ENCODE measurements around the gene CASP9.
"Not testable (repeated sequence)": the region's sequence is repeated elsewhere in the genome, so short reads cannot be mapped to it uniquely, and the experiment has no call there.

CASP9 gene

GRCh38 chr1:15476927-15477326 is 47.1 kb downstream of the CASP9 start:
- Histone ChIP-seq H3K36me3 (ENCODE audit: insufficient read depth, low read length) (no peaks in the 10 kb centered on the region), H3K9me3 (ENCODE audit: low read length) (no peaks in the 10 kb centered on the region), H3K27me3 (ENCODE audit: control insufficient read depth in 1 of 2, insufficient read depth in 2 of 2, low read length in 2 of 2) (no peaks in the 10 kb centered on the region), H3K4me1 (ENCODE audit: insufficient read depth, low read length) (no peaks in the 10 kb centered on the region), H3K27ac (ENCODE audit: low read depth, low read length) (no peak overlapping the region), H3K4me3 (ENCODE audit: low read depth in 1 of 2, low read length in 2 of 2) (no peak overlapping the region), H3K9ac (ENCODE audit: low read length) (no peak overlapping the region)

GRCh38 chr1:15475752-15476314 is 48.2 kb downstream of the CASP9 start, which contains the start of gene CELA2B:
Gene CELA2B, plus strand, starts transcription at chr1:15476104. Its CDS starts 22 bp downstream, at chr1:15476126.
- Histone ChIP-seq H3K36me3 (ENCODE audit: insufficient read depth, low read length) (no peaks in the 10 kb centered on the region), H3K9ac (ENCODE audit: low read length) (no peak within 1 kb of the TSS), H3K27me3 (ENCODE audit: control insufficient read depth in 1 of 2, insufficient read depth in 2 of 2, low read length in 2 of 2) (no peaks in the 10 kb centered on the region), H3K4me3 (ENCODE audit: low read depth in 1 of 2, low read length in 2 of 2) (no peak within 1 kb of the TSS), H3K27ac (ENCODE audit: low read depth, low read length) (no peak within 1 kb of the TSS), H3K9me3 (ENCODE audit: low read length) (no peaks in the 10 kb centered on the region), H3K4me1 (ENCODE audit: insufficient read depth, low read length) (no peaks in the 10 kb centered on the region)

- H3K9me3 ChIP-seq (ENCODE audit: low read length) = no peaks in the 10 kb centered on the region
- H3K27ac ChIP-seq (ENCODE audit: low read depth, low read length) = no peak overlapping the region
Measured at GRCh38 chr1:15472587-15472986, 51.4 kb downstream of the CASP9 start.

GRCh38 chr1:15471723-15472122 is 52.3 kb downstream of the CASP9 start:
- not testable (repeated sequence) for H3K4me1 ChIP-seq (ENCODE audit: insufficient read depth, low read length); H3K27me3 ChIP-seq (ENCODE audit: control insufficient read depth in 1 of 2, insufficient read depth in 2 of 2, low read length in 2 of 2); H3K4me3 ChIP-seq (ENCODE audit: low read depth in 1 of 2, low read length in 2 of 2); H3K36me3 ChIP-seq (ENCODE audit: insufficient read depth, low read length); H3K9ac ChIP-seq (ENCODE audit: low read length); H3K27ac ChIP-seq (ENCODE audit: low read depth, low read length); H3K9me3 ChIP-seq (ENCODE audit: low read length)

More at GRCh38 chr1:15472587-15472986, 51.4 kb downstream of the CASP9 start:
- H3K4me1 ChIP-seq (ENCODE audit: insufficient read depth, low read length) = no peaks in the 10 kb centered on the region
- no peaks in the 10 kb centered on the region for H3K27me3 ChIP-seq (ENCODE audit: control insufficient read depth in 1 of 2, insufficient read depth in 2 of 2, low read length in 2 of 2)
- no peak overlapping the region for H3K9ac ChIP-seq (ENCODE audit: low read length)
- H3K36me3 ChIP-seq (ENCODE audit: insufficient read depth, low read length) = no peaks in the 10 kb centered on the region
- H3K4me3 ChIP-seq (ENCODE audit: low read depth in 1 of 2, low read length in 2 of 2) = no peak overlapping the region

GRCh38 chr1:15471067-15471466 is 52.9 kb downstream of the CASP9 start:
- H3K9me3 ChIP-seq (ENCODE audit: low read length); H3K4me3 ChIP-seq (ENCODE audit: low read depth in 1 of 2, low read length in 2 of 2); H3K27me3 ChIP-seq (ENCODE audit: control insufficient read depth in 1 of 2, insufficient read depth in 2 of 2, low read length in 2 of 2); H3K27ac ChIP-seq (ENCODE audit: low read depth, low read length); H3K36me3 ChIP-seq (ENCODE audit: insufficient read depth, low read length); H3K4me1 ChIP-seq (ENCODE audit: insufficient read depth, low read length); H3K9ac ChIP-seq (ENCODE audit: low read length): not testable (repeated sequence)

GRCh38 chr1:15469821-15470448 is 54.1 kb downstream of the CASP9 start:
- not testable (repeated sequence) for H3K9ac ChIP-seq (ENCODE audit: low read length); H3K27me3 ChIP-seq (ENCODE audit: control insufficient read depth in 1 of 2, insufficient read depth in 2 of 2, low read length in 2 of 2); H3K4me3 ChIP-seq (ENCODE audit: low read depth in 1 of 2, low read length in 2 of 2); H3K4me1 ChIP-seq (ENCODE audit: insufficient read depth, low read length); H3K9me3 ChIP-seq (ENCODE audit: low read length); H3K36me3 ChIP-seq (ENCODE audit: insufficient read depth, low read length); H3K27ac ChIP-seq (ENCODE audit: low read depth, low read length)

GRCh38 chr1:15469361-15469760 is 54.7 kb downstream of the CASP9 start:
- Histone ChIP-seq H3K36me3 (ENCODE audit: insufficient read depth, low read length) (no peaks in the 10 kb centered on the region), H3K4me1 (ENCODE audit: insufficient read depth, low read length) (no peaks in the 10 kb centered on the region), H3K9ac (ENCODE audit: low read length) (no peak overlapping the region), H3K27me3 (ENCODE audit: control insufficient read depth in 1 of 2, insufficient read depth in 2 of 2, low read length in 2 of 2) (no peaks in the 10 kb centered on the region), H3K9me3 (ENCODE audit: low read length) (no peaks in the 10 kb centered on the region), H3K4me3 (ENCODE audit: low read depth in 1 of 2, low read length in 2 of 2) (no peak overlapping the region), H3K27ac (ENCODE audit: low read depth, low read length) (no peak overlapping the region)

- H3K27ac ChIP-seq (ENCODE audit: low read depth, low read length) = no peak overlapping the region
- no peaks in the 10 kb centered on the region for H3K36me3 ChIP-seq (ENCODE audit: insufficient read depth, low read length)
- H3K4me3 ChIP-seq (ENCODE audit: low read depth in 1 of 2, low read length in 2 of 2) = no peak overlapping the region
- H3K9me3 ChIP-seq (ENCODE audit: low read length) = no peaks in the 10 kb centered on the region
- no peak overlapping the region for H3K9ac ChIP-seq (ENCODE audit: low read length)
- no peaks in the 10 kb centered on the region for H3K4me1 ChIP-seq (ENCODE audit: insufficient read depth, low read length)
- H3K27me3 ChIP-seq (ENCODE audit: control insufficient read depth in 1 of 2, insufficient read depth in 2 of 2, low read length in 2 of 2) = no peaks in the 10 kb centered on the region
Measured at GRCh38 chr1:15468145-15468544, 55.9 kb downstream of the CASP9 start.

- H3K36me3 ChIP-seq (ENCODE audit: insufficient read depth, low read length); H3K4me3 ChIP-seq (ENCODE audit: low read depth in 1 of 2, low read length in 2 of 2); H3K27me3 ChIP-seq (ENCODE audit: control insufficient read depth in 1 of 2, insufficient read depth in 2 of 2, low read length in 2 of 2); H3K4me1 ChIP-seq (ENCODE audit: insufficient read depth, low read length); H3K27ac ChIP-seq (ENCODE audit: low read depth, low read length); H3K9ac ChIP-seq (ENCODE audit: low read length); H3K9me3 ChIP-seq (ENCODE audit: low read length): not testable (repeated sequence)
Measured at GRCh38 chr1:15466955-15467625, 56.9 kb downstream of the CASP9 start.

GRCh38 chr1:15465674-15466073 is 58.3 kb downstream of the CASP9 start:
- no peak overlapping the region for H3K4me3 ChIP-seq (ENCODE audit: low read depth in 1 of 2, low read length in 2 of 2)
- no peak overlapping the region for H3K9ac ChIP-seq (ENCODE audit: low read length)
- H3K9me3 ChIP-seq (ENCODE audit: low read length) = no peaks in the 10 kb centered on the region
- H3K27me3 ChIP-seq (ENCODE audit: control insufficient read depth in 1 of 2, insufficient read depth in 2 of 2, low read length in 2 of 2) = no peaks in the 10 kb centered on the region
- H3K4me1 ChIP-seq (ENCODE audit: insufficient read depth, low read length) = no peaks in the 10 kb centered on the region
- H3K27ac ChIP-seq (ENCODE audit: low read depth, low read length) = no peak overlapping the region
- H3K36me3 ChIP-seq (ENCODE audit: insufficient read depth, low read length) = no peaks in the 10 kb centered on the region

- not testable (repeated sequence) for H3K4me1 ChIP-seq (ENCODE audit: insufficient read depth, low read length); H3K36me3 ChIP-seq (ENCODE audit: insufficient read depth, low read length); H3K27ac ChIP-seq (ENCODE audit: low read depth, low read length); H3K9ac ChIP-seq (ENCODE audit: low read length); H3K27me3 ChIP-seq (ENCODE audit: control insufficient read depth in 1 of 2, insufficient read depth in 2 of 2, low read length in 2 of 2); H3K4me3 ChIP-seq (ENCODE audit: low read depth in 1 of 2, low read length in 2 of 2); H3K9me3 ChIP-seq (ENCODE audit: low read length)
Measured at GRCh38 chr1:15463926-15464322, 60.1 kb downstream of the CASP9 start.
